K562 (cell line): ENCODE data around the gene ANKRD34A. TPM values are rescaled to one million over a fixed set of nuclear protein-coding genes. Genes with fewer than 3 reads are reported as not detected.

Source experiments
- BACH1 ChIP-seq: fragments of 200-800 bp; sonication (Bioruptor generic); IDR thresholded peaks from 2 replicates; pipeline ENCODE4 v1.6.1; 2016; ENCODE audit warnings: missing genetic modification characterization, missing compliant biosample characterization
- CTBP1 ChIP-seq: fragments of 450-650 bp; IDR thresholded peaks from 2 replicates; pipeline ENCODE4 v1.6.1; 2016; ENCODE audit warnings: borderline replicate concordance
- DPF2 ChIP-seq: fragments of 450-650 bp; IDR thresholded peaks from 2 replicates; pipeline ENCODE4 v1.6.1; 2016
- GABPB1 ChIP-seq: sonication (generic); formaldehyde crosslinking; IDR thresholded peaks from 2 replicates; pipeline ENCODE4 v1.8.0; 2022; ENCODE audit warnings: mild to moderate bottlenecking, missing genetic modification reagents
- HEY1 ChIP-seq: fragments of 250-450 bp; sonication (Bioruptor Pico); IDR thresholded peaks from 2 replicates; pipeline ENCODE4 v1.5.0; 2020; ENCODE audit warnings: mild to moderate bottlenecking, moderate library complexity, borderline replicate concordance
- JUND ChIP-seq, 2 experiments: IDR thresholded peaks; 2 replicates in 1 of 2; 3 replicates in 1 of 2; pipeline ENCODE4 v1.6.1; 2011; ENCODE audit warnings: borderline replicate concordance in 2 of 2, low read depth in 2 of 2, low read length in 2 of 2, improper control_type of control experiment in 1 of 2, missing biosample characterization in 1 of 2, missing genetic modification characterization in 1 of 2, missing genetic modification reagents in 1 of 2
- MYC ChIP-seq, 2 experiments: fragments of 250-450 bp in 1 of 2; sonication (Bioruptor Pico) in 1 of 2; IDR thresholded peaks; 2 replicates each; pipeline versions ENCODE4 v1.5.1 to v1.6.1; 2012 to 2021; ENCODE audit warnings: low read depth in 2 of 2, borderline replicate concordance in 1 of 2, improper control_type of control experiment in 1 of 2, low read length in 1 of 2, mild to moderate bottlenecking in 1 of 2, moderate library complexity in 1 of 2
- POLR2A ChIP-seq: fragments of 450-650 bp; conservative IDR thresholded peaks from 2 replicates; pipeline ENCODE4 v1.6.1; 2016
- RCOR1 ChIP-seq, 2 experiments: IDR thresholded peaks; 2 replicates each; pipeline ENCODE4 v1.6.1; 2012; ENCODE audit warnings: low read depth in 2 of 2, low read length in 2 of 2, borderline replicate concordance in 1 of 2, improper control_type of control experiment in 1 of 2
- TOE1 ChIP-seq, 2 experiments: fragments of 450-650 bp in 1 of 2; sonication (generic) in 1 of 2; formaldehyde crosslinking in 1 of 2; IDR thresholded peaks; 2 replicates each; pipeline versions ENCODE4 v1.7.1 to v1.8.0; 2016 to 2022; ENCODE audit warnings: borderline replicate concordance in 2 of 2, mild to moderate bottlenecking in 2 of 2, antibody characterized with exemption in 1 of 2, inconsistent platforms in 1 of 2, low read depth in 1 of 2, missing genetic modification reagents in 1 of 2, moderate library complexity in 1 of 2
- ZBTB17 ChIP-seq: fragments of 450-650 bp; formaldehyde crosslinking; IDR thresholded peaks from 2 replicates; pipeline ENCODE4 v1.4.0; 2020; ENCODE audit warnings: mild to moderate bottlenecking
- polyA plus RNA-seq, 8 experiments: library from polyadenylated mRNA; depleted of rRNA in 4 of 8; stranded (reverse) in 5 of 8; unstranded in 3 of 8; fragments of >200 nt; fragmentation: Nextera tagmentation in 2 of 8; fragmentation: Illumina TruSeq in 1 of 8; extraction: Ambion mirVana in 2 of 8; extraction: Trizol in 1 of 8; gene quantifications; 2 replicates each; pipeline versions ENCODE4 v1.2.1 to v1.2.3, GENCODE V29; 2011 to 2014; ENCODE audit warnings: inconsistent platforms in 1 of 8, missing spikeins in 1 of 8
- total RNA-seq, 7 experiments: library from RNA; depleted of rRNA in 6 of 7; stranded (reverse); fragments of >200 nt in 6 of 7; fragmentation: Illumina TruSeq in 2 of 7; extraction: Trizol in 2 of 7; gene quantifications; 2 replicates each; pipeline versions ENCODE4 v1.2.1 to v1.2.3, GENCODE V29; 2011 to 2021; ENCODE audit warnings: low replicate concordance in 1 of 7
- TF ChIP-seq, protein P1 (sequence below): fragments of 250-450 bp; sonication (Bioruptor Pico); IDR thresholded peaks from 2 replicates; pipeline ENCODE4 v1.9.0; 2021; ENCODE audit warnings: mild to moderate bottlenecking, inconsistent platforms
- TF ChIP-seq, protein P2 (sequence below): fragments of 250-450 bp; sonication (Bioruptor Pico); IDR thresholded peaks from 2 replicates; pipeline ENCODE4 v1.4.0; 2020; ENCODE audit warnings: mild to moderate bottlenecking
- TF ChIP-seq, protein P3 (sequence below): sonication (generic); formaldehyde crosslinking; IDR thresholded peaks from 2 replicates; pipeline ENCODE4 v1.8.0; 2022; ENCODE audit warnings: mild to moderate bottlenecking, missing genetic modification reagents
- TF ChIP-seq, protein P4 (sequence below): fragments of 450-650 bp; IDR thresholded peaks from 2 replicates; pipeline ENCODE4 v1.7.0; 2016; ENCODE audit warnings: borderline replicate concordance

ANKRD34A gene
- total and polyA plus RNA-seq, 9 of the 15 experiments (the other 6 are each of a cell fraction or from before 2014, with no cell fraction given), result 0.06 to 1.6 (median 0.43) TPM

DNA sequence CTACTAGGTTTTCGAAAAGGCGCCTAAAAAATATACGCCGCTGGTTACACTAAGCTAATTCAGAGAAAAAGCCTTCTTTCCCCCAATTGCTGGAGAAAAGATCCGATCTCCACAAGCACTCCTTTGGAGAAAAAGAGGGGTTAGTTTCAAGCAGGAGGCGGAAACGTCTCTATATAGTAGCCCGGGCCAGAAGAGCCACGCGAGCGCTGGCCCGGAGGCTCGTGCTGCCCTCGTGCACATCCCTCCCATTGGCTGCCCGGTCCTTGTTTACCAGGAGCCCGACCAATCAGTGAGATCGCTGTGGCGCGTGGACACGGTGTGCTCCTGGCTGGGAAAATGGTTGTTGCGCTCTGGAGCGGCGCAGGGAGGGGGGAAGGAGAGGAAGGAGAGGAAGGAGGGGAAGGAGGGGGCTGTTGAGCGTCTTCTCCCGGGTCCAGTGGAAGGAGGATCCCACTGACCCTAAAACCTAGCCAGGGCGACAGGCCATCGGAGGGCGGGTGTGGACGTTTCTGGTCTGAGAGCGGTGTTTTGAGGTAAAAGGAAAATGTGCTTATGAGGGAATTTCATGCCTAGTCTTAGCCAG, 32.1 kb upstream of the ANKRD34A start, which contains the start of gene TXNIP (continued):
- TF ChIP-seq, protein P1, sequence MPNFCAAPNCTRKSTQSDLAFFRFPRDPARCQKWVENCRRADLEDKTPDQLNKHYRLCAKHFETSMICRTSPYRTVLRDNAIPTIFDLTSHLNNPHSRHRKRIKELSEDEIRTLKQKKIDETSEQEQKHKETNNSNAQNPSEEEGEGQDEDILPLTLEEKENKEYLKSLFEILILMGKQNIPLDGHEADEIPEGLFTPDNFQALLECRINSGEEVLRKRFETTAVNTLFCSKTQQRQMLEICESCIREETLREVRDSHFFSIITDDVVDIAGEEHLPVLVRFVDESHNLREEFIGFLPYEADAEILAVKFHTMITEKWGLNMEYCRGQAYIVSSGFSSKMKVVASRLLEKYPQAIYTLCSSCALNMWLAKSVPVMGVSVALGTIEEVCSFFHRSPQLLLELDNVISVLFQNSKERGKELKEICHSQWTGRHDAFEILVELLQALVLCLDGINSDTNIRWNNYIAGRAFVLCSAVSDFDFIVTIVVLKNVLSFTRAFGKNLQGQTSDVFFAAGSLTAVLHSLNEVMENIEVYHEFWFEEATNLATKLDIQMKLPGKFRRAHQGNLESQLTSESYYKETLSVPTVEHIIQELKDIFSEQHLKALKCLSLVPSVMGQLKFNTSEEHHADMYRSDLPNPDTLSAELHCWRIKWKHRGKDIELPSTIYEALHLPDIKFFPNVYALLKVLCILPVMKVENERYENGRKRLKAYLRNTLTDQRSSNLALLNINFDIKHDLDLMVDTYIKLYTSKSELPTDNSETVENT (CRISPR knock-in tag), result 0 out of 2 replicates have a peak, but pooled peaks have one; percentile 9
- TF ChIP-seq BACH1 (tag), result no peak
- TF ChIP-seq TOE1 (IDR thresholded peaks at IDR 0.05; ENCODE audit: borderline replicate concordance), result peak; percentile 79; the same call in 1 of the 2 replicates
- TF ChIP-seq TOE1 (CRISPR knock-in tag; IDR thresholded peaks at IDR 0.05; ENCODE audit: borderline replicate concordance, low read depth), result no peak
- TF ChIP-seq DPF2, result peak; percentile 8; the same call in 1 of the 2 replicates
- peak; percentile 62 for TF ChIP-seq MYC (IDR thresholded peaks at IDR 0.05; ENCODE audit: low read depth, low read length)
- TF ChIP-seq MYC (CRISPR knock-in tag; IDR thresholded peaks at IDR 0.05; ENCODE audit: borderline replicate concordance, low read depth), result no peak
- peak; percentile 35; the same call in 1 of the 2 replicates for TF ChIP-seq CTBP1
- TF ChIP-seq, protein P2, sequence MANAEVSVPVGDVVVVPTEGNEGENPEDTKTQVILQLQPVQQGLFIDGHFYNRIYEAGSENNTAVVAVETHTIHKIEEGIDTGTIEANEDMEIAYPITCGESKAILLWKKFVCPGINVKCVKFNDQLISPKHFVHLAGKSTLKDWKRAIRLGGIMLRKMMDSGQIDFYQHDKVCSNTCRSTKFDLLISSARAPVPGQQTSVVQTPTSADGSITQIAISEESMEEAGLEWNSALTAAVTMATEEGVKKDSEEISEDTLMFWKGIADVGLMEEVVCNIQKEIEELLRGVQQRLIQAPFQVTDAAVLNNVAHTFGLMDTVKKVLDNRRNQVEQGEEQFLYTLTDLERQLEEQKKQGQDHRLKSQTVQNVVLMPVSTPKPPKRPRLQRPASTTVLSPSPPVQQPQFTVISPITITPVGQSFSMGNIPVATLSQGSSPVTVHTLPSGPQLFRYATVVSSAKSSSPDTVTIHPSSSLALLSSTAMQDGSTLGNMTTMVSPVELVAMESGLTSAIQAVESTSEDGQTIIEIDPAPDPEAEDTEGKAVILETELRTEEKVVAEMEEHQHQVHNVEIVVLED (CRISPR knock-in tag), result peak; percentile 44; the same call in 1 of the 2 replicates
- TF ChIP-seq, protein P3, sequence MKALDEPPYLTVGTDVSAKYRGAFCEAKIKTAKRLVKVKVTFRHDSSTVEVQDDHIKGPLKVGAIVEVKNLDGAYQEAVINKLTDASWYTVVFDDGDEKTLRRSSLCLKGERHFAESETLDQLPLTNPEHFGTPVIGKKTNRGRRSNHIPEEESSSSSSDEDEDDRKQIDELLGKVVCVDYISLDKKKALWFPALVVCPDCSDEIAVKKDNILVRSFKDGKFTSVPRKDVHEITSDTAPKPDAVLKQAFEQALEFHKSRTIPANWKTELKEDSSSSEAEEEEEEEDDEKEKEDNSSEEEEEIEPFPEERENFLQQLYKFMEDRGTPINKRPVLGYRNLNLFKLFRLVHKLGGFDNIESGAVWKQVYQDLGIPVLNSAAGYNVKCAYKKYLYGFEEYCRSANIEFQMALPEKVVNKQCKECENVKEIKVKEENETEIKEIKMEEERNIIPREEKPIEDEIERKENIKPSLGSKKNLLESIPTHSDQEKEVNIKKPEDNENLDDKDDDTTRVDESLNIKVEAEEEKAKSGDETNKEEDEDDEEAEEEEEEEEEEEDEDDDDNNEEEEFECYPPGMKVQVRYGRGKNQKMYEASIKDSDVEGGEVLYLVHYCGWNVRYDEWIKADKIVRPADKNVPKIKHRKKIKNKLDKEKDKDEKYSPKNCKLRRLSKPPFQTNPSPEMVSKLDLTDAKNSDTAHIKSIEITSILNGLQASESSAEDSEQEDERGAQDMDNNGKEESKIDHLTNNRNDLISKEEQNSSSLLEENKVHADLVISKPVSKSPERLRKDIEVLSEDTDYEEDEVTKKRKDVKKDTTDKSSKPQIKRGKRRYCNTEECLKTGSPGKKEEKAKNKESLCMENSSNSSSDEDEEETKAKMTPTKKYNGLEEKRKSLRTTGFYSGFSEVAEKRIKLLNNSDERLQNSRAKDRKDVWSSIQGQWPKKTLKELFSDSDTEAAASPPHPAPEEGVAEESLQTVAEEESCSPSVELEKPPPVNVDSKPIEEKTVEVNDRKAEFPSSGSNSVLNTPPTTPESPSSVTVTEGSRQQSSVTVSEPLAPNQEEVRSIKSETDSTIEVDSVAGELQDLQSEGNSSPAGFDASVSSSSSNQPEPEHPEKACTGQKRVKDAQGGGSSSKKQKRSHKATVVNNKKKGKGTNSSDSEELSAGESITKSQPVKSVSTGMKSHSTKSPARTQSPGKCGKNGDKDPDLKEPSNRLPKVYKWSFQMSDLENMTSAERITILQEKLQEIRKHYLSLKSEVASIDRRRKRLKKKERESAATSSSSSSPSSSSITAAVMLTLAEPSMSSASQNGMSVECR (CRISPR knock-in tag), result peak; percentile 70
- TF ChIP-seq, protein P4, sequence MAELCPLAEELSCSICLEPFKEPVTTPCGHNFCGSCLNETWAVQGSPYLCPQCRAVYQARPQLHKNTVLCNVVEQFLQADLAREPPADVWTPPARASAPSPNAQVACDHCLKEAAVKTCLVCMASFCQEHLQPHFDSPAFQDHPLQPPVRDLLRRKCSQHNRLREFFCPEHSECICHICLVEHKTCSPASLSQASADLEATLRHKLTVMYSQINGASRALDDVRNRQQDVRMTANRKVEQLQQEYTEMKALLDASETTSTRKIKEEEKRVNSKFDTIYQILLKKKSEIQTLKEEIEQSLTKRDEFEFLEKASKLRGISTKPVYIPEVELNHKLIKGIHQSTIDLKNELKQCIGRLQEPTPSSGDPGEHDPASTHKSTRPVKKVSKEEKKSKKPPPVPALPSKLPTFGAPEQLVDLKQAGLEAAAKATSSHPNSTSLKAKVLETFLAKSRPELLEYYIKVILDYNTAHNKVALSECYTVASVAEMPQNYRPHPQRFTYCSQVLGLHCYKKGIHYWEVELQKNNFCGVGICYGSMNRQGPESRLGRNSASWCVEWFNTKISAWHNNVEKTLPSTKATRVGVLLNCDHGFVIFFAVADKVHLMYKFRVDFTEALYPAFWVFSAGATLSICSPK, result no peak
- TF ChIP-seq POLR2A, result peak; percentile 100
- TF ChIP-seq RCOR1 (IDR thresholded peaks at IDR 0.05; ENCODE audit: borderline replicate concordance in 1 of 2, low read depth in 2 of 2, low read length in 2 of 2), result peak in 1 of 2 experiments; percentile 69; a peak in 1 of 4 replicates
- TF ChIP-seq ZBTB17 (CRISPR knock-in tag), result peak; percentile 65
- TF ChIP-seq GABPB1 (CRISPR knock-in tag), result peak; percentile 66; the same call in 1 of the 2 replicates
- peak; percentile 51; the same call in 1 of the 2 replicates for TF ChIP-seq JUND (IDR thresholded peaks at IDR 0.05; ENCODE audit: borderline replicate concordance, low read depth, low read length)
- TF ChIP-seq JUND (tag; IDR thresholded peaks at IDR 0.05; ENCODE audit: borderline replicate concordance, low read depth, low read length), result peak; percentile 29; the same call in 1 of the 3 replicates
- peak; percentile 38; the same call in 1 of the 2 replicates for TF ChIP-seq HEY1
